ENCODE measurements around the gene SOS2. TPM values are rescaled to one million over a fixed set of nuclear protein-coding genes. Genes with fewer than 3 reads are reported as not detected.
"Not testable (repeated sequence)": the region's sequence is repeated elsewhere in the genome, so short reads cannot be mapped to it uniquely, and the experiment has no call there.

SOS2 gene
- polyA plus RNA-seq, 1 donor (not counting 4 experiments of a cell fraction or from before 2014, with no cell fraction given): 13.0 TPM

- H3K4me3 ChIP-seq (ENCODE audit: control insufficient read depth in 2 of 3, extremely low read depth in 1 of 3, insufficient read depth in 2 of 3, low read depth in 1 of 3, low read length in 3 of 3): no peak overlapping the region
- no peaks in the 10 kb centered on the region for H3K4me1 ChIP-seq (ENCODE audit: control insufficient read depth, extremely low read depth, insufficient read depth, low read length)
- DNase-seq (ENCODE audit: low read depth, low spot score): no peak
- no peak for FAIRE-seq
- TF ChIP-seq EZH2 (IDR thresholded peaks at IDR 0.05; ENCODE audit: low read length): no peak
- TF ChIP-seq CTCF (optimal IDR thresholded peaks at IDR 0.05 in 1 of 3, IDR thresholded peaks at IDR 0.05 in 1 of 3, conservative IDR thresholded peaks at IDR 0.05 in 1 of 3; ENCODE audit: extremely low read depth in 1 of 3, insufficient read depth in 2 of 3, low read length in 3 of 3): no peak
- H3K36me3 ChIP-seq (ENCODE audit: control insufficient read depth in 2 of 2, extremely low read depth in 1 of 2, insufficient read depth in 2 of 2, low read length in 2 of 2): no peaks in the 10 kb centered on the region
- H3K4me2 ChIP-seq (ENCODE audit: control insufficient read depth, extremely low read depth, insufficient read depth, low read depth, low read length): no peak overlapping the region
- dilution Hi-C loops (cut with MboI; ENCODE audit: extremely low pct_ligation_motif_present, low sequenced_read_pairs): no loop called here
- no peak overlapping the region for H2AFZ ChIP-seq (ENCODE audit: control insufficient read depth, low read length)
- H3K9me3 ChIP-seq (ENCODE audit: control insufficient read depth, low read depth, low read length): no peaks in the 10 kb centered on the region
- H3K27ac ChIP-seq (ENCODE audit: control insufficient read depth, insufficient read depth, low read length): no peak overlapping the region
- H3K9ac ChIP-seq (ENCODE audit: control insufficient read depth, extremely low read depth, insufficient read depth, low read length): no peak overlapping the region
- no peaks in the 10 kb centered on the region for H3K9me1 ChIP-seq (ENCODE audit: control insufficient read depth, extremely low read depth, insufficient read depth, low read length)
- no peaks in the 10 kb centered on the region for H3K27me3 ChIP-seq (ENCODE audit: control insufficient read depth, extremely low read depth, insufficient read depth, low read length)
- no peaks in the 10 kb centered on the region for H3K79me2 ChIP-seq (ENCODE audit: control insufficient read depth, insufficient read depth, low read length)
- H4K20me1 ChIP-seq (ENCODE audit: control insufficient read depth, extremely low read depth, insufficient read depth, low read length): no peaks in the 10 kb centered on the region
Measured at GRCh38 chr14:50171895-50172294, 59.5 kb downstream of the SOS2 start.

- H3K4me2 ChIP-seq (ENCODE audit: control insufficient read depth, extremely low read depth, insufficient read depth, low read depth, low read length); dilution Hi-C loops (cut with MboI; ENCODE audit: extremely low pct_ligation_motif_present, low sequenced_read_pairs); H3K9me3 ChIP-seq (ENCODE audit: control insufficient read depth, low read depth, low read length); H3K4me1 ChIP-seq (ENCODE audit: control insufficient read depth, extremely low read depth, insufficient read depth, low read length); FAIRE-seq; H3K27ac ChIP-seq (ENCODE audit: control insufficient read depth, insufficient read depth, low read length); H3K9ac ChIP-seq (ENCODE audit: control insufficient read depth, extremely low read depth, insufficient read depth, low read length); H3K36me3 ChIP-seq (ENCODE audit: control insufficient read depth in 2 of 2, extremely low read depth in 1 of 2, insufficient read depth in 2 of 2, low read length in 2 of 2); H3K27me3 ChIP-seq (ENCODE audit: control insufficient read depth, extremely low read depth, insufficient read depth, low read length); H3K79me2 ChIP-seq (ENCODE audit: control insufficient read depth, insufficient read depth, low read length); H4K20me1 ChIP-seq (ENCODE audit: control insufficient read depth, extremely low read depth, insufficient read depth, low read length); H3K9me1 ChIP-seq (ENCODE audit: control insufficient read depth, extremely low read depth, insufficient read depth, low read length); DNase-seq (ENCODE audit: low read depth, low spot score); H3K4me3 ChIP-seq (ENCODE audit: control insufficient read depth in 2 of 3, extremely low read depth in 1 of 3, insufficient read depth in 2 of 3, low read depth in 1 of 3, low read length in 3 of 3); H2AFZ ChIP-seq (ENCODE audit: control insufficient read depth, low read length): not testable (repeated sequence)
Measured at GRCh38 chr14:50167381-50167780, 64.0 kb downstream of the SOS2 start.

GRCh38 chr14:50156111-50156510, 75.3 kb downstream of the SOS2 start:
- H3K4me2 ChIP-seq (ENCODE audit: control insufficient read depth, extremely low read depth, insufficient read depth, low read depth, low read length): peak overlapping the region; percentile 63
- dilution Hi-C loops (cut with MboI; ENCODE audit: extremely low pct_ligation_motif_present, low sequenced_read_pairs): no loop called here
- DNase-seq (ENCODE audit: low read depth, low spot score) (peak; percentile 33), FAIRE-seq (peak; percentile 82)
- H3K9me1 ChIP-seq (ENCODE audit: control insufficient read depth, extremely low read depth, insufficient read depth, low read length): no peaks in the 10 kb centered on the region
- H2AFZ ChIP-seq (ENCODE audit: control insufficient read depth, low read length): no peak overlapping the region
- TF ChIP-seq EZH2 (IDR thresholded peaks at IDR 0.05; ENCODE audit: low read length) (no peak), CTCF (optimal IDR thresholded peaks at IDR 0.05 in 1 of 3, IDR thresholded peaks at IDR 0.05 in 1 of 3, conservative IDR thresholded peaks at IDR 0.05 in 1 of 3; ENCODE audit: extremely low read depth in 1 of 3, insufficient read depth in 2 of 3, low read length in 3 of 3) (no peak)
- no peaks in the 10 kb centered on the region for H3K9me3 ChIP-seq (ENCODE audit: control insufficient read depth, low read depth, low read length)
- no peaks in the 10 kb centered on the region for H4K20me1 ChIP-seq (ENCODE audit: control insufficient read depth, extremely low read depth, insufficient read depth, low read length)
- H3K27me3 ChIP-seq (ENCODE audit: control insufficient read depth, extremely low read depth, insufficient read depth, low read length): no peaks in the 10 kb centered on the region
- peak overlapping the region; percentile 23 for H3K9ac ChIP-seq (ENCODE audit: control insufficient read depth, extremely low read depth, insufficient read depth, low read length)
- peaks cover 1 to 3% of the 10 kb centered on the region in 2 experiments for H3K36me3 ChIP-seq (ENCODE audit: control insufficient read depth in 2 of 2, extremely low read depth in 1 of 2, insufficient read depth in 2 of 2, low read length in 2 of 2)
- H3K4me1 ChIP-seq (ENCODE audit: control insufficient read depth, extremely low read depth, insufficient read depth, low read length): peaks cover 9% of the 10 kb centered on the region
- peak overlapping the region; percentile 72 for H3K27ac ChIP-seq (ENCODE audit: control insufficient read depth, insufficient read depth, low read length)
- H3K4me3 ChIP-seq (ENCODE audit: control insufficient read depth in 2 of 3, extremely low read depth in 1 of 3, insufficient read depth in 2 of 3, low read depth in 1 of 3, low read length in 3 of 3): no peak overlapping the region
- H3K79me2 ChIP-seq (ENCODE audit: control insufficient read depth, insufficient read depth, low read length): no peaks in the 10 kb centered on the region

Measured in keratinocyte (primary cell).